CD8-positive, alpha-beta memory T cell (primary cell): ENCODE measurements around the gene PKN2. TPM values are rescaled to one million over a fixed set of nuclear protein-coding genes. Genes with fewer than 3 reads are reported as not detected.
A peak's percentile ranks its signal among the peaks of the same experiment; 100 is the strongest.

Experiments
- CTCF ChIA-PET: fragments of 350-600 bp; sonication (Branson Sonifier 250); formaldehyde crosslinking; loops from one replicate; lab custom pipeline; 2021; ENCODE audit warnings: antibody characterized with exemption; lab: Charles Lee
- POLR2A ChIA-PET: fragments of 350-600 bp; sonication (Branson Sonifier 250); formaldehyde crosslinking; loops from one replicate; lab custom pipeline; 2021; ENCODE audit warnings: antibody characterized with exemption; lab: Charles Lee
- DNase-seq, 5 donors: peaks; one replicate each; pipeline versions ENCODE4 v3.0.0 to v3.0.0-alpha.2; 2020 to 2022; ENCODE audit warnings: mixed read lengths in 1 of 5
- H3K27ac ChIP-seq: one replicate; pipeline ENCODE4 v1.7.0; 2013; ENCODE audit warnings: low read depth, mild to moderate bottlenecking, low read length, moderate library complexity
- H3K27me3 ChIP-seq: 2 replicates; pipeline ENCODE4 v1.7.0; 2013; ENCODE audit warnings: low read length, mild to moderate bottlenecking; ENCODE audit not compliant: insufficient read depth, poor library complexity, severe bottlenecking
- H3K36me3 ChIP-seq: 2 replicates; pipeline ENCODE4 v1.7.0; 2013; ENCODE audit warnings: mild to moderate bottlenecking, low read length, moderate library complexity; ENCODE audit not compliant: insufficient read depth
- H3K4me1 ChIP-seq: 2 replicates; pipeline ENCODE4 v1.7.0; 2013; ENCODE audit warnings: mild to moderate bottlenecking, low read length, moderate library complexity; ENCODE audit not compliant: insufficient read depth
- H3K4me3 ChIP-seq: 2 replicates; pipeline ENCODE4 v1.7.0; 2013; ENCODE audit warnings: mild to moderate bottlenecking, low read length
- H3K9me3 ChIP-seq: 2 replicates; pipeline ENCODE4 v1.7.0; 2013; ENCODE audit warnings: mild to moderate bottlenecking, low read length
- H3K27ac Mint-ChIP-seq, 8 donors: one replicate each; pipeline ENCODE4 v1.8.0; 2020 to 2021; ENCODE audit warnings: mixed read lengths in 8 of 8, mild to moderate bottlenecking in 6 of 8, inconsistent platforms in 3 of 8, moderate library complexity in 3 of 8
- H3K27me3 Mint-ChIP-seq, 2 donors: one replicate each; pipeline ENCODE4 v1.8.0; 2020 to 2021; ENCODE audit warnings: mixed read lengths in 2 of 2, mild to moderate bottlenecking in 1 of 2, moderate library complexity in 1 of 2
- H3K36me3 Mint-ChIP-seq, 3 donors: one replicate each; pipeline ENCODE4 v1.8.0; 2020 to 2021; ENCODE audit warnings: mixed read lengths in 3 of 3, inconsistent platforms in 1 of 3, mild to moderate bottlenecking in 1 of 3
- H3K4me1 Mint-ChIP-seq, 3 donors: one replicate each; pipeline ENCODE4 v1.8.0; 2020 to 2021; ENCODE audit warnings: mixed read lengths in 3 of 3, inconsistent platforms in 1 of 3, mild to moderate bottlenecking in 1 of 3
- H3K4me3 Mint-ChIP-seq, 7 donors: one replicate each; pipeline ENCODE4 v1.8.0; 2020 to 2021; ENCODE audit warnings: mixed read lengths in 7 of 7, mild to moderate bottlenecking in 6 of 7, moderate library complexity in 4 of 7, inconsistent platforms in 2 of 7
- H3K9me3 Mint-ChIP-seq, 5 donors: one replicate each; pipeline ENCODE4 v1.8.0; 2020 to 2022; ENCODE audit warnings: mixed read lengths in 5 of 5, mild to moderate bottlenecking in 3 of 5, moderate library complexity in 2 of 5, inconsistent platforms in 1 of 5
- polyA plus RNA-seq: library from polyadenylated mRNA; unstranded; fragments of 300-500 nt; fragmentation: Illumina TruSeq; gene quantifications from one replicate; pipeline ENCODE4 v1.2.3, GENCODE V29; 2021
- total RNA-seq, 2 experiments: library from RNA; stranded (reverse); gene quantifications; one replicate each; pipeline ENCODE4 v1.2.3, GENCODE V29; 2021

The PKN2 gene
- total RNA-seq, result 10 to 100 TPM; 14.8 to 17.8 TPM
- polyA plus RNA-seq, result 8.0 TPM

GRCh38 chr1:88683541-88684481 lies at the start of gene PKN2:
Gene PKN2 (plus strand): TSS chr1:88684273. CDS start chr1:88684581, 308 bp downstream.
- Histone ChIP-seq H3K27me3 (no peaks in the 10 kb centered on the region), H3K36me3 (no peaks in the 10 kb centered on the region), H3K9me3 (no peaks in the 10 kb centered on the region), H3K4me3 (peak within 1 kb of the TSS; percentile 69), H3K27ac (peak within 1 kb of the TSS; percentile 86), H3K4me1 (peaks cover 27% of the 10 kb centered on the region)
- Mint-ChIP-seq H3K4me1 (peaks cover 31 to 59% (median 47%) of the 10 kb centered on the region in 3 donors), H3K4me3 (peak within 1 kb of the TSS; percentile 91 to 100 (median 98)), H3K27ac (peak within 1 kb of the TSS; percentile 95 to 99 (median 97)), H3K27me3 (no peaks in the 10 kb centered on the region), H3K36me3 (peaks cover 0 to 20% (median 0%) of the 10 kb centered on the region in 3 donors), H3K9me3 (no peaks in the 10 kb centered on the region)
- DNase-seq, result peak; percentile 95 to 98 (median 97)
- CTCF ChIA-PET, result interaction anchor here (0.7 to 2.3 kb wide), 9 partner anchors 8 to 1770 kb away, joined by 3 to 8 read pairs (median 4); partner anchors contain the start of genes HS2ST1 and SELENOF
- POLR2A ChIA-PET, result interaction anchor here (0.7 to 2.4 kb wide), 7 partner anchors 9 to 1979 kb away, joined by 3 to 16 read pairs (median 8); partner anchors contain the start of genes GTF2B, HS2ST1, SELENOF and SH3GLB1

DNA sequence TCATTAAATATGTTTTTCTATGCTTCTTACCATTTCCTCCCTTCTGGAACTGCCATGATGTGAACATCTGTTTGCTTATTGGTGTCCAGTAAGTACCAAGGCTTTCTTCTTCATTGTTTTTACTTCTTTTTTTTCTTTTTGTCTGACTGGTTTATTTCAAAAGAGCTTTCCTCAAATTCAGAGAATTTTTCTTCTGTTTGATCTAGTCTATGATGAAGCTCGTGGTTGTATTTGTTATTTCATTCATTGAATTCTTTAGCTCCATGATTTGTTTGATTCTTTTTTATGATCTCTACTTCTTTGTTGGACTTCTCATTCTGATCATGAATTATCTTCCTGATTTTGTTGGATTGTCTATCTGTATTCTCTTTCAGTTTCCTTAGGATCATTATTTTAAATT lies 49.5 kb upstream of the PKN2 start:
- H3K9me3 ChIP-seq, result no peaks in the 10 kb centered on the region
- H3K4me3 ChIP-seq, result no peak overlapping the region
- no peaks in the 10 kb centered on the region for H3K27me3 ChIP-seq
- no peaks in the 10 kb centered on the region for H3K4me1 ChIP-seq
- H3K9me3 Mint-ChIP-seq, result peaks cover 20 to 47% (median 32%) of the 10 kb centered on the region in 5 donors
- CTCF ChIA-PET, result no interaction called here
- H3K36me3 ChIP-seq, result no peaks in the 10 kb centered on the region
- DNase-seq, result no peak
- H3K27ac ChIP-seq, result no peak overlapping the region
- POLR2A ChIA-PET, result interaction anchor here (0.6 kb wide), 1 partner anchor 40 kb away, joined by 3 read pairs; no protein-coding TSS in a partner anchor
- H3K4me1 Mint-ChIP-seq, result no peaks in the 10 kb centered on the region
- H3K36me3 Mint-ChIP-seq, result peaks cover 0 to 24% (median 3%) of the 10 kb centered on the region in 3 donors
- no peak overlapping the region for H3K27ac Mint-ChIP-seq
- peaks cover 17 to 23% of the 10 kb centered on the region in 2 donors for H3K27me3 Mint-ChIP-seq
- H3K4me3 Mint-ChIP-seq, result no peak overlapping the region

DNA sequence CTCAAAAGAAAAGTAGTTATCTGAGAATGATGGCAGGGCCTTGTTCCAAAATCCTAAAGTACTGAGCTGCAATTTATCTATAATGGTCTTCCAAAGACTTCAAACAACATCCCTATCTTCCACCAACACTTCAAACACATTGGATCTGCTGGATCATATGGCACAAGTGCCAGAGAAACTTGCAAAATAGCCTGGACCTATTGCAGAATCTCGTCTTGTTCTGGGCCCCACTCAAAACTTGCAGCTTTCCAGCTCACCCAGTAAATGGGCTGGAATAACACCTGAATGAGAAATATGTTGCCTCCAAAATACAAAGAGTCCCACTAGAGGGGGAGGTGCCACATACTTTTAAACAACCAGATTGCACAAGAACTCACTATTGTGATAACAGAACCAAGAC lies 44.0 kb upstream of the PKN2 start:
- ChIA-PET CTCF (no interaction called here), POLR2A (no interaction called here)
- Mint-ChIP-seq H3K27ac (no peak overlapping the region), H3K9me3 (peaks cover 6 to 28% (median 16%) of the 10 kb centered on the region in 5 donors), H3K4me1 (no peaks in the 10 kb centered on the region), H3K27me3 (peaks cover 18 to 41% of the 10 kb centered on the region in 2 donors), H3K36me3 (peaks cover 0 to 14% (median 3%) of the 10 kb centered on the region in 3 donors), H3K4me3 (no peak overlapping the region)
- no peaks in the 10 kb centered on the region for H3K27me3 ChIP-seq
- H3K4me3 ChIP-seq, result no peak overlapping the region
- H3K27ac ChIP-seq, result no peak overlapping the region
- no peaks in the 10 kb centered on the region for H3K4me1 ChIP-seq
- DNase-seq, result no peak
- H3K9me3 ChIP-seq, result no peaks in the 10 kb centered on the region
- H3K36me3 ChIP-seq, result no peaks in the 10 kb centered on the region

- ChIA-PET CTCF (no interaction called here), POLR2A (no interaction called here)
- no peaks in the 10 kb centered on the region for H3K4me1 ChIP-seq
- DNase-seq, result no peak
- H3K9me3 Mint-ChIP-seq, result no peaks in the 10 kb centered on the region
- H3K36me3 Mint-ChIP-seq, result no peaks in the 10 kb centered on the region
- no peaks in the 10 kb centered on the region for H3K27me3 ChIP-seq
- no peak overlapping the region for H3K4me3 Mint-ChIP-seq
- no peaks in the 10 kb centered on the region for H3K4me1 Mint-ChIP-seq
- H3K27ac ChIP-seq, result no peak overlapping the region
- no peak overlapping the region for H3K27ac Mint-ChIP-seq
- H3K9me3 ChIP-seq, result no peaks in the 10 kb centered on the region
- H3K36me3 ChIP-seq, result no peaks in the 10 kb centered on the region
- no peak overlapping the region for H3K4me3 ChIP-seq
- peaks cover 8 to 32% of the 10 kb centered on the region in 2 donors for H3K27me3 Mint-ChIP-seq
Observed at GRCh38 chr1:88645886-88646285, 38.2 kb upstream of the PKN2 start.

DNA sequence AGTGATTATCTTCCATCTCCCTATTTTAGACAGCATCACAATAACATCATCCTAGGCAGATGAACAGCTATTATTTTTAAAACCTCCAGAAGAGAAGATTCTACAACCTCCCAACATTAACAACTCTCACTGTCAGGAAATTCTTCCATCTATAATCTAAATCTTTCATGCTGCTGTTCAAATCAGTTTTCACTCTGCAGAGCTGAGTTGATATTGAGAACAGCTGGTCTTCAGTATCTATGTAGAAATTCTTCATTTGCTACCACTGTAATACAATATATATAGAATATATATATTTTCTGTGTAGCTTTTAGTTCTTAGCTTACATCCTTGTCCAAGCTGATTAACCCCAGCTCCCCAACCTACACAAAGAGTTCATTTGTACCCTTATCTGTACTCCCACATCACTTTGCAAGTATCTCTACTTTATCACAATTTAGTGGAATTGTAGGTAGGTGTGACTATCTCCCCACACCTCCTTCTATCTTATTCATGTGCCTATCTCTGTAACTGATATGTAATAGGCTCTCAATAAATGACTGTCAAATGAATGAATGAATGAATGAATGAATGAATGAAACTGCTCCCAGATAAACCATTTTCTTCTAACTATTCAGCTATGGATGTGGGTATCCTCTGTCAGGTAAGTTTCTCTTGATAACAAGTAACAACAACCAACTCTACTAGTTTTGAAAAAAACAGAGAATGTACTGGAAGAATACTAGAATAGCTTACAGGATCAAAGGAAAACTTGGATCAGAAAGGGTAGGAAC lies 37.4 kb upstream of the PKN2 start:
- H3K36me3 ChIP-seq, result no peaks in the 10 kb centered on the region
- POLR2A ChIA-PET, result no interaction called here
- Mint-ChIP-seq H3K27ac (no peak overlapping the region), H3K9me3 (no peaks in the 10 kb centered on the region), H3K36me3 (no peaks in the 10 kb centered on the region), H3K4me1 (no peaks in the 10 kb centered on the region), H3K4me3 (no peak overlapping the region), H3K27me3 (peaks cover 8 to 27% of the 10 kb centered on the region in 2 donors)
- H3K9me3 ChIP-seq, result no peaks in the 10 kb centered on the region
- H3K27ac ChIP-seq, result no peak overlapping the region
- no peak overlapping the region for H3K4me3 ChIP-seq
- CTCF ChIA-PET, result interaction anchor here (1.0 to 1.3 kb wide), 2 partner anchors 9 to 231 kb away, joined by 3 read pairs; no protein-coding TSS in a partner anchor
- no peaks in the 10 kb centered on the region for H3K4me1 ChIP-seq
- DNase-seq, result no peak
- no peaks in the 10 kb centered on the region for H3K27me3 ChIP-seq

GRCh38 chr1:88647249-88647645 lies 36.8 kb upstream of the PKN2 start:
- H3K4me1 ChIP-seq, result no peaks in the 10 kb centered on the region
- CTCF ChIA-PET, result interaction anchor here (1.0 to 1.3 kb wide), 2 partner anchors 9 to 231 kb away, joined by 3 read pairs; no protein-coding TSS in a partner anchor

GRCh38 chr1:88647749-88648415 lies 36.2 kb upstream of the PKN2 start:
- ChIA-PET POLR2A (no interaction called here), CTCF (interaction anchor here (1.0 kb wide), 1 partner anchor 230 kb away, joined by 3 read pairs; no protein-coding TSS in a partner anchor)
- Histone ChIP-seq H3K4me3 (no peak overlapping the region), H3K27ac (no peak overlapping the region), H3K9me3 (no peaks in the 10 kb centered on the region), H3K36me3 (no peaks in the 10 kb centered on the region), H3K4me1 (no peaks in the 10 kb centered on the region), H3K27me3 (no peaks in the 10 kb centered on the region)
- no peak overlapping the region for H3K4me3 Mint-ChIP-seq
- no peak overlapping the region for H3K27ac Mint-ChIP-seq
- H3K36me3 Mint-ChIP-seq, result no peaks in the 10 kb centered on the region
- DNase-seq, result no peak
- peaks cover 4 to 24% of the 10 kb centered on the region in 2 donors for H3K27me3 Mint-ChIP-seq
- no peaks in the 10 kb centered on the region for H3K9me3 Mint-ChIP-seq
- no peaks in the 10 kb centered on the region for H3K4me1 Mint-ChIP-seq

More at GRCh38 chr1:88647249-88647645, 36.8 kb upstream of the PKN2 start:
- no peaks in the 10 kb centered on the region for H3K36me3 ChIP-seq
- no peak overlapping the region for H3K27ac ChIP-seq
- no peak for DNase-seq
- no peaks in the 10 kb centered on the region for H3K27me3 ChIP-seq
- Mint-ChIP-seq H3K9me3 (no peaks in the 10 kb centered on the region), H3K4me1 (no peaks in the 10 kb centered on the region), H3K27ac (no peak overlapping the region), H3K4me3 (no peak overlapping the region), H3K27me3 (peaks cover 6 to 27% of the 10 kb centered on the region in 2 donors), H3K36me3 (no peaks in the 10 kb centered on the region)
- H3K4me3 ChIP-seq, result no peak overlapping the region
- no peaks in the 10 kb centered on the region for H3K9me3 ChIP-seq
- POLR2A ChIA-PET, result no interaction called here
